Measurements from ENCODE around the gene GPR39.

Gene GPR39

GRCh38 chr2:132597166-132597565 is 180.6 kb downstream of the GPR39 start:
- no peak for DNase-seq (ENCODE audit: low read depth)
- H3K4me3 ChIP-seq (ENCODE audit: low read depth, low read length) = no peak overlapping the region
- TF ChIP-seq CTCF (IDR thresholded peaks at IDR 0.05; ENCODE audit: insufficient read depth, low read depth, low read length, missing control alignments) = no peak

DNA sequence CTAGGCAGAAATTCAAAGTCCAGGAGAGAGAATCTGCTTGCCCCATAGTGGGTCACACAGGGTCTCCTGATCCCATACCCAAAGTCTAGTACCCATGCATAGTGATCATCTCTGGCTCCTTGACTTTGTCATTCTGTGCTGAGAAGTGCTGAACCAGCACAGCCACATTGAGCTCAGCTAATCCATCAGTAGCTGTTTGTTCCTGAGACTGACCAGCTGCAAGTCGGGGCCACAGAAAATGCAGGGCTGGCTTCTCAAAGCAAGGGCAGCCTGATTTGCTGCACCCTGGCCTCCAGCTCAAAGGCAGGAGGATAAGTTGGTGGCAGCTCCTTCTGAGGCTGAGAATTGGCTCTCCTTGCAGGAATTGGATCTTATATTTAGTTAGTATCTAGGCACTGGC is 181.2 kb downstream of the GPR39 start:
- no peak for DNase-seq (ENCODE audit: low read depth)
- no peak overlapping the region for H3K4me3 ChIP-seq (ENCODE audit: low read depth, low read length)
- TF ChIP-seq CTCF (IDR thresholded peaks at IDR 0.05; ENCODE audit: insufficient read depth, low read depth, low read length, missing control alignments) = no peak

DNA sequence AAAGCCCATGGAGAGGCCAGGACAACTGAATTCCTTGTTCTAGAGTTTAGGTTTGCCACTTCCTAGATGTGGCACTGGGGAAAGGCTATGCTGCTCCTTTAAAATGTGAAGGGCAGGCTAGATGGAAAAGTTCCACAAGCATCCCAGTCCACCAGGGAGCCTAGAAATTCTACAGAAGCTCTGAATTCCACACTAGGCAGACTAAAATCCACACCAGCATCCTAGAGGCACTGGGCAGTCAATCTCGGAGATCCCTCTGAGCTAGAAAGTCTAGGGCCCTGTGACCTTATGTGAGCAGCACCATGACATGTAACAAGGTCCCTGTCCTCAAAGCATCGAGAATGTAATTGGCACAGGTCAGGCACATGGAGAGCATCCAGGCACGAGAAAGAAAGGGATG is 181.9 kb downstream of the GPR39 start:
- DNase-seq (ENCODE audit: low read depth) = no peak
- no peak for TF ChIP-seq CTCF (IDR thresholded peaks at IDR 0.05; ENCODE audit: insufficient read depth, low read depth, low read length, missing control alignments)
- H3K4me3 ChIP-seq (ENCODE audit: low read depth, low read length) = no peak overlapping the region

DNA sequence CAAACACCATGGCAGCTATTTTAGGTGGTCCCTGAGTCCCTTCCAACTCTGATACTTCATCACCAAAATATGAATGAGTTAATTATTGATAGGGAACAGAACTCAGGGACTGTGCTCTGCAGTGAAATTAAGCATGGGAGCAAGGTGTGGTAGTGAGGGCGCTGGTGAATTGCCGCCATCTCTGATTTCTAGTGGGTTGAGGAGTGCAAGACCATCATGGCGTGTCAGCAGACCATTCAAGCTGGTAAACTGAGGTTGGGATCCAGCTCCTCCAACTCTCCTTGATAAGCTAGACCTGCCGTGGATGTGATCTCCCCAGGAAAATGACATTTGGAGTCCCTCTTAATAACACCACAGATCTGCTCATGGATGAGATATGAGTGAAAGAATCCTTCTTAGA is 183.0 kb downstream of the GPR39 start:
- no peak for DNase-seq (ENCODE audit: low read depth)
- H3K4me3 ChIP-seq (ENCODE audit: low read depth, low read length) = no peak overlapping the region
- TF ChIP-seq CTCF (IDR thresholded peaks at IDR 0.05; ENCODE audit: insufficient read depth, low read depth, low read length, missing control alignments) = no peak

DNA sequence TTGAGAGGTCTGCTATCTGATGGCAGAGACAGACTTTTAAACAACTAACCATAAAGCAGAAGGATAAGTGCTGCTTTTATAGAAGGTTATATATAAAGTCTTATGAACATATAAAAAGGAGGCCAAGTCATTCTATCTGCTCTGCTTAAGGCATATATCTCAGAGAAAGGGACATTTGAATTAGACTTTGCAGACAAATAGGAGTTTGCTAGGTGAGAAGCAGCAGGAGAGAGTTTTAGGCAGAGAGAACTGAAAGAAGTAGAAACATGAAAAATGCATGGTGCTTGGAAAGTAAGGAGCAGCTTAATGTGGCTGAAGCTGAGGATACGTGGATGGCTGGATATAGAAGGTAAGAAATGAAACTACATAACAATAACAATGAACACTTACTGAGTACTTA is 188.0 kb downstream of the GPR39 start:
- DNase-seq (ENCODE audit: low read depth) = no peak
- H3K4me3 ChIP-seq (ENCODE audit: low read depth, low read length) = no peak overlapping the region
- no peak for TF ChIP-seq CTCF (IDR thresholded peaks at IDR 0.05; ENCODE audit: insufficient read depth, low read depth, low read length, missing control alignments)

DNA sequence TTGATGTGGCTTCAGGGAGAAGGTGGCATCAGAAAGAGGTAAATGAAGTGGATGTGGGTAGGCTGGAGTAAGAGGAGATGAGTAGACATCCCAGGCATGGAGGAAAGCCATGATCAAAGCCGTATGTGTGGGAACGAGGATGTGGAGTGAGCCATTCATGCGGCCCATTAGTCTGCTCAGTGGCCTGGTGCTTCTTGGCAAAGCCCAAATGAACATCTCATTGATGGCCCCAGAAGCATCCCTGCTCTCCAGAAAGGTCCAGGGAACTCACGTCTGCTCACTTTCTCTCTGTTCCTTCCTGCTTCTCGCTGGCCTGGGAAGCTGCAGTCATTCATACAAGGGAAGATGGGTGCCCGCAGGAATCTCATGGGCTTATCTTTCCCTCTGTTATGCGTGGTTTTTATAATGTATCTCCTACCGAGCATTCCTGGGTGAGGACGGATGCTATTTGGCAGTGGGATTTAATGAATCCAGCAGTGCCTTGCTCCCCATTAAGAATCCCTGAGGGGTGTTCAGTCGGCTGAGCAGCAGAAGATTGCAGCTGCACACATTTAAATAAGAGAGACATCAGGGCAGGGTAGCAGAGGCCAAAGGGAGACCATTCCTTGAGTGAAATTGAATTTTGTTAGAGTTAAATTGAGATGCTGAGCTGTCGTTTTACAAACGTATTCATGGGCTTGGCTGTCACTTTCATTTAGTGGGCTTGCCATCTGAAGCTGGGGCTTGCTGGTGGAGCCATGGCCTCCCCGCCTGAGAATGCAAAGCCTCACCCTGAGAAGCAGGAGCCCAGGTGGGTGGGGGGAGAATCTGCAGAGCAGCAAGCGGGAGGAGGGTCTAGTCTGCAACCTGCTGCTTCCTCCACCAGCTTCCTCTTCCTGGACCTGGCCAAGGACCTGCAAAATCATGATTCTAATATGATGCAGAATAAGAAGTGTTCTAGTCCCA is 188.9 kb downstream of the GPR39 start:
- H3K4me3 ChIP-seq (ENCODE audit: low read depth, low read length) = no peak overlapping the region
- DNase-seq (ENCODE audit: low read depth) = no peak
- TF ChIP-seq CTCF (IDR thresholded peaks at IDR 0.05; ENCODE audit: insufficient read depth, low read depth, low read length, missing control alignments) = no peak

GRCh38 chr2:132606649-132607048 is 190.0 kb downstream of the GPR39 start:
- no peak overlapping the region for H3K4me3 ChIP-seq (ENCODE audit: low read depth, low read length)
- DNase-seq (ENCODE audit: low read depth) = no peak
- TF ChIP-seq CTCF (IDR thresholded peaks at IDR 0.05; ENCODE audit: insufficient read depth, low read depth, low read length, missing control alignments) = no peak
